ENCODE results near the gene MARCHF6. TPM values are rescaled to one million over a fixed set of nuclear protein-coding genes. Genes with fewer than 3 reads are reported as not detected.

Gene MARCHF6
- total and polyA plus RNA-seq, 2 of the 8 experiments (the other 6 are each of a cell fraction or from before 2014, with no cell fraction given), result 93.1 to 118 TPM

DNA sequence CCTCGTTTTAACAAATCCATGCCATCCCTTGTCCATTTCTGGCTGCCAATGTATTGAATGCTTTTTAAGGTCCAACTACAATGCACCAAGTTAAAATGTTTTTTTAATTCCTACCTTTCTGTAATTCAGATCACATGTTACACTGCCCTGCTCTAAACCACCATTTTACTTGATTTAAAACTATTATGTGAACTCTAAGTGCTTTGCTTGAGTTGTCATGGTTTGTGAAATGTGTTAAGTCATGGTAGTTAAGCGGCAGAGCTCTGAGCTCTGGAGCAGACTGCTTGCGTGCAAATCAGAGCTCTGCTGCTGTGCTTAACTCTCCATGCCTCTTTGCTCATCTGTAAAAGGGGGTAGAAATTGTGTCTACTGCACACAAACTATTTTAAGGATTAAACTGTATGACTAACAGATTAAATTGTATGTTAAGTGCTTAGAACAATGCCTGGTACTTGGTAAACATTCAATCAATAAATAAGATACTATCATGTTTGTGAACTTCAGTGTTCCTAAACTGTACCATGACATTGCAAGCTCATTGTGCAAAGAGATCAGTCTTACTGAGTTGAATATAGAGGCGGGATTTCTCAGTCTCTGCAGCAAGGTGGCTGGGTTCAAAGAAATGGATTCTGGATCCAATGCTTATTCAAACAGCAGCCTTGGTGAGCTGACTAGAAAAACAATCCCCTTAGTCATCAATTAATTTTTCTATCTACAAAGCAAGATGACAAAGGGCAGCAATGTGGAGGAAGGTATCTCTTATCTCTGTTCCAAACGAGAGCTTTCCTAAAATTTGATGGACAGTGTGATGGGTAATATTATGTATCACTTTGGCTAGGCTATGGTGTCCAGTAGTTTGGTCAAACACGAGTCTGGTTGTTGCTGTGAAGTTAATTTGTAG, 29.7 kb upstream of the MARCHF6 start (continued):
- no peak for TF ChIP-seq RBBP5 (IDR thresholded peaks at IDR 0.05; ENCODE audit: borderline replicate concordance, low read depth, low read length)
- TF ChIP-seq MAFK (IDR thresholded peaks at IDR 0.05; ENCODE audit: low read depth, low read length), result no peak
- no peak for TF ChIP-seq TBP (IDR thresholded peaks at IDR 0.05; ENCODE audit: low read depth, low read length)
- TF ChIP-seq CBX5 (IDR thresholded peaks at IDR 0.05; ENCODE audit: low read depth, low read length), result no peak
- no peak for TF ChIP-seq FOSL1 (IDR thresholded peaks at IDR 0.05; ENCODE audit: insufficient read depth, low read depth, low read length)
- no peak for TF ChIP-seq GTF2F1 (IDR thresholded peaks at IDR 0.05; ENCODE audit: borderline replicate concordance, low read depth, low read length)
- no peak for TF ChIP-seq SIRT6 (IDR thresholded peaks at IDR 0.05; ENCODE audit: low read length)
- TF ChIP-seq SUZ12 (IDR thresholded peaks at IDR 0.05; ENCODE audit: low read length), result no peak

Measured in H1 (cell line).